ENCODE results near the gene KIF1B. TPM values are rescaled to one million over a fixed set of nuclear protein-coding genes. Genes with fewer than 3 reads are reported as not detected.

Gene KIF1B
- total and polyA plus RNA-seq, 2 donors (not counting 1 experiment from before 2014, with no cell fraction given): 3.5 to 16.4 TPM

- H3K27me3 Mint-ChIP-seq: no peaks in the 10 kb centered on the region
- no peaks in the 10 kb centered on the region for H3K4me1 ChIP-seq (ENCODE audit: control insufficient read depth in 2 of 2, insufficient read depth in 2 of 2, low read length in 2 of 2)
- ChIA-PET CTCF (no interaction called here), POLR2A (no interaction called here)
- H3K4me3 Mint-ChIP-seq: no peak overlapping the region
- H3K9ac ChIP-seq (ENCODE audit: low read length): no peak overlapping the region
- no peak overlapping the region for H3K27ac ChIP-seq (ENCODE audit: low read length in 2 of 2)
- peaks cover 0 to 4% (median 0%) of the 10 kb centered on the region in 3 donors for H3K9me3 ChIP-seq (ENCODE audit: control extremely low read depth in 1 of 3, control insufficient read depth in 2 of 3, insufficient read depth in 1 of 3, low read length in 2 of 3)
- WGBS (ENCODE audit: insufficient coverage): no CpG with 5 or more reads among the region's 3 CpGs
- TF ChIP-seq EZH2 (IDR thresholded peaks at IDR 0.05; ENCODE audit: borderline replicate concordance, insufficient read depth, low read depth, low read length, poor library complexity, severe bottlenecking) (no peak), CTCF (IDR thresholded peaks at IDR 0.05) (no peak)
- H3K4me3 ChIP-seq (ENCODE audit: control extremely low read depth in 1 of 5, extremely low read depth in 1 of 5, insufficient read depth in 1 of 5, low read depth in 2 of 5, low read length in 4 of 5): no peak overlapping the region
- ATAC-seq (ENCODE audit: low read depth): no peak
- DNase-seq: no peak
- no peaks in the 10 kb centered on the region for H3K36me3 ChIP-seq (replicated peaks in 1 of 2; ENCODE audit: control extremely low read depth in 1 of 2, control insufficient read depth in 1 of 2, extremely low read depth in 1 of 2, insufficient read depth in 2 of 2, low read length in 1 of 2)
- H3K27ac Mint-ChIP-seq: no peak overlapping the region
- no peak overlapping the region for H2AFZ ChIP-seq (ENCODE audit: insufficient read depth, low read depth, low read length, poor library complexity, severe bottlenecking)
- peaks cover 3% of the 10 kb centered on the region for H3K4me1 Mint-ChIP-seq
- no peak overlapping the region for H3K4me2 ChIP-seq (replicated peaks; ENCODE audit: low read depth, low read length, poor library complexity, severe bottlenecking)
- H3K79me2 ChIP-seq (ENCODE audit: control insufficient read depth, insufficient read depth, low read length): peaks cover 3% of the 10 kb centered on the region
- H4K20me1 ChIP-seq (ENCODE audit: control insufficient read depth, insufficient read depth, low read length, poor library complexity, severe bottlenecking): no peaks in the 10 kb centered on the region
- H3K9me3 Mint-ChIP-seq (ENCODE audit: insufficient read depth): no peaks in the 10 kb centered on the region
- H3K27me3 ChIP-seq (replicated peaks in 1 of 4; ENCODE audit: control extremely low read depth in 1 of 4, control insufficient read depth in 3 of 4, insufficient read depth in 4 of 4, low read length in 3 of 4): no peaks in the 10 kb centered on the region
- intact Hi-C loops (cut with micrococcal nuclease): no loop called here
Measured at GRCh38 chr1:10245674-10246073, 35.3 kb downstream of the KIF1B start.

- Histone ChIP-seq H3K9ac (ENCODE audit: low read length) (no peak overlapping the region), H3K36me3 (replicated peaks in 1 of 2; ENCODE audit: control extremely low read depth in 1 of 2, control insufficient read depth in 1 of 2, extremely low read depth in 1 of 2, insufficient read depth in 2 of 2, low read length in 1 of 2) (no peaks in the 10 kb centered on the region), H3K79me2 (ENCODE audit: control insufficient read depth, insufficient read depth, low read length) (no peaks in the 10 kb centered on the region), H3K4me2 (replicated peaks; ENCODE audit: low read depth, low read length, poor library complexity, severe bottlenecking) (no peak overlapping the region), H3K4me3 (ENCODE audit: control extremely low read depth in 1 of 5, extremely low read depth in 1 of 5, insufficient read depth in 1 of 5, low read depth in 2 of 5, low read length in 4 of 5) (no peak overlapping the region), H3K27ac (ENCODE audit: low read length in 2 of 2) (no peak overlapping the region), H2AFZ (ENCODE audit: insufficient read depth, low read depth, low read length, poor library complexity, severe bottlenecking) (no peak overlapping the region), H3K27me3 (replicated peaks in 1 of 4; ENCODE audit: control extremely low read depth in 1 of 4, control insufficient read depth in 3 of 4, insufficient read depth in 4 of 4, low read length in 3 of 4) (no peaks in the 10 kb centered on the region), H3K4me1 (ENCODE audit: control insufficient read depth in 2 of 2, insufficient read depth in 2 of 2, low read length in 2 of 2) (no peaks in the 10 kb centered on the region), H4K20me1 (ENCODE audit: control insufficient read depth, insufficient read depth, low read length, poor library complexity, severe bottlenecking) (no peaks in the 10 kb centered on the region), H3K9me3 (ENCODE audit: control extremely low read depth in 1 of 3, control insufficient read depth in 2 of 3, insufficient read depth in 1 of 3, low read length in 2 of 3) (peaks cover 0 to 4% (median 0%) of the 10 kb centered on the region in 3 donors)
- H3K9me3 Mint-ChIP-seq (ENCODE audit: insufficient read depth): no peaks in the 10 kb centered on the region
- peaks cover 2% of the 10 kb centered on the region for H3K4me1 Mint-ChIP-seq
- ATAC-seq (ENCODE audit: low read depth) (no peak), DNase-seq (no peak)
- POLR2A ChIA-PET: no interaction called here
- no peaks in the 10 kb centered on the region for H3K27me3 Mint-ChIP-seq
- no peak for TF ChIP-seq CTCF (IDR thresholded peaks at IDR 0.05)
- intact Hi-C loops (cut with micrococcal nuclease): no loop called here
- 95% methylated on average over 4 of the region's 12 CpGs for WGBS (ENCODE audit: insufficient coverage)
- H3K4me3 Mint-ChIP-seq: no peak overlapping the region
- CTCF ChIA-PET: no interaction called here
- no peak overlapping the region for H3K27ac Mint-ChIP-seq
Measured at GRCh38 chr1:10249808-10250457, 39.6 kb downstream of the KIF1B start.

All from B cell (primary cell).